ENCODE results near the gene FHOD3. TPM values are rescaled to one million over a fixed set of nuclear protein-coding genes. Genes with fewer than 3 reads are reported as not detected.

The FHOD3 gene
- total and polyA plus RNA-seq, 2 of the 8 experiments (the other 6 are each of a cell fraction or from before 2014, with no cell fraction given): 9.7 to 10.5 TPM

DNA sequence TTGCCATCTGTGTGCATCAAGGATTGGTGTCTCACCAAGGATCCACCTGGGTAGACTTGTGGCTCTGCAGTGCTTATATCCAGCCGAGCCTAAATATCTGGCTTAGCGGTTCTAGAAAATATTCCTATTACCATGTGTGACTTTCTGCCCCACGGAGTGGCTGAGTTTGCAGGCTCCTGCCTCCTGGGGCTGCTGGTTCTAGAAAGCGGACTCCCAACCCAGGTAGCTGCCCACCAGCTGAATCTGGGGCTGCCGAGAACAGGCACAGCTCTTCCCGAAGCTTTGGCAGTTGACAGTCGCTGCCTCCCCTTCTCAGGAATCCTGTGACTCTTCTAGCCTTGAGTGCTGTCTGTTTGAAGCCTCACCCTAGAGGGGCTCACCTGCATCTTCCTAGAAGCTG is 426.7 kb downstream of the FHOD3 start (continued):
- TF ChIP-seq CHD7 (IDR thresholded peaks at IDR 0.05; ENCODE audit: insufficient replicate concordance, low read length): no peak
- TF ChIP-seq KDM5A (IDR thresholded peaks at IDR 0.05; ENCODE audit: low read length): no peak
- no peak for TF ChIP-seq BCL11A (IDR thresholded peaks at IDR 0.05; ENCODE audit: low read depth in 2 of 2, low read length in 2 of 2)
- TF ChIP-seq CTBP2 (IDR thresholded peaks at IDR 0.05; ENCODE audit: borderline replicate concordance, insufficient read depth, insufficient read length, low read length): no peak
- TF ChIP-seq ZNF274 (IDR thresholded peaks at IDR 0.05; ENCODE audit: borderline replicate concordance, extremely low read depth, low read length): no peak
- TF ChIP-seq RFX5 (IDR thresholded peaks at IDR 0.05; ENCODE audit: borderline replicate concordance, low read depth, low read length): no peak
- TF ChIP-seq SP2 (IDR thresholded peaks at IDR 0.05; ENCODE audit: low read length): no peak
- TF ChIP-seq NRF1 (IDR thresholded peaks at IDR 0.05; ENCODE audit: low read depth, low read length): no peak
- no peak for TF ChIP-seq TAF1 (IDR thresholded peaks at IDR 0.05; ENCODE audit: low read depth, low read length)
- TF ChIP-seq EZH2 (IDR thresholded peaks at IDR 0.05; ENCODE audit: low read depth, low read length, severe bottlenecking): no peak
- TF ChIP-seq, protein P1, sequence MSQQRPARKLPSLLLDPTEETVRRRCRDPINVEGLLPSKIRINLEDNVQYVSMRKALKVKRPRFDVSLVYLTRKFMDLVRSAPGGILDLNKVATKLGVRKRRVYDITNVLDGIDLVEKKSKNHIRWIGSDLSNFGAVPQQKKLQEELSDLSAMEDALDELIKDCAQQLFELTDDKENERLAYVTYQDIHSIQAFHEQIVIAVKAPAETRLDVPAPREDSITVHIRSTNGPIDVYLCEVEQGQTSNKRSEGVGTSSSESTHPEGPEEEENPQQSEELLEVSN (IDR thresholded peaks at IDR 0.05): no peak
